MM.1S (cell line): Measurements from ENCODE around the gene AUP1.

Source experiments
- DNase-seq: peaks from one replicate; pipeline ENCODE4 v3.0.0-alpha.2; 2015
- H2AFZ ChIP-seq: fragments of 300-600 bp; sonication (generic); 2 replicates; pipeline ENCODE4 v1.6.0; 2016; ENCODE audit warnings: antibody characterized with exemption, low read length
- H3F3A ChIP-seq: fragments of 300-600 bp; sonication (generic); 2 replicates; pipeline ENCODE4 v1.6.1; 2016; ENCODE audit warnings: mild to moderate bottlenecking, antibody characterized with exemption, low read length, moderate library complexity, mixed read lengths; ENCODE audit not compliant: insufficient read depth
- H3K27ac ChIP-seq: fragments of 300-600 bp; sonication (generic); 2 replicates; pipeline ENCODE4 v1.5.1; 2016; ENCODE audit warnings: mild to moderate bottlenecking, low read length
- H3K27me3 ChIP-seq: fragments of 300-600 bp; sonication (generic); replicated peaks from 2 replicates; pipeline ENCODE4 v1.6.0; 2016; ENCODE audit warnings: low read length; ENCODE audit not compliant: insufficient read depth
- H3K36me3 ChIP-seq: fragments of 300-600 bp; sonication (generic); replicated peaks from 2 replicates; pipeline ENCODE4 v1.6.1; 2016; ENCODE audit warnings: mild to moderate bottlenecking, low read length, mixed read lengths; ENCODE audit not compliant: insufficient read depth
- H3K4me1 ChIP-seq: fragments of 300-600 bp; sonication (generic); 2 replicates; pipeline ENCODE4 v1.6.1; 2016; ENCODE audit warnings: low read length, mixed read lengths
- H3K4me2 ChIP-seq: fragments of 300-600 bp; sonication (generic); 2 replicates; pipeline ENCODE4 v1.6.0; 2016; ENCODE audit warnings: low read depth, low read length
- H3K4me3 ChIP-seq: fragments of 300-600 bp; sonication (generic); 2 replicates; pipeline ENCODE4 v1.5.1; 2016; ENCODE audit warnings: low read length, mixed read lengths
- H3K79me2 ChIP-seq: fragments of 300-600 bp; sonication (generic); 2 replicates; pipeline ENCODE4 v1.6.1; 2016; ENCODE audit warnings: mixed run types, low read length, mixed read lengths
- H3K9ac ChIP-seq: fragments of 300-600 bp; sonication (generic); 2 replicates; pipeline ENCODE4 v1.6.1; 2016; ENCODE audit warnings: low read length, mixed read lengths
- H3K9me2 ChIP-seq: fragments of 300-600 bp; sonication (generic); replicated peaks from 2 replicates; pipeline ENCODE4 v1.6.1; 2016; ENCODE audit warnings: mild to moderate bottlenecking, low read length, mixed read lengths; ENCODE audit not compliant: insufficient read depth
- H3K9me3 ChIP-seq: fragments of 300-600 bp; sonication (generic); replicated peaks from 2 replicates; pipeline ENCODE4 v1.6.1; 2016; ENCODE audit warnings: mild to moderate bottlenecking, low read length, mixed read lengths; ENCODE audit not compliant: insufficient read depth
- H4K20me1 ChIP-seq: fragments of 300-600 bp; sonication (generic); 2 replicates; pipeline ENCODE4 v1.6.1; 2016; ENCODE audit warnings: mild to moderate bottlenecking, low read length, moderate library complexity, mixed read lengths; ENCODE audit not compliant: insufficient read depth
- CTCF ChIP-seq: fragments of 300-600 bp; sonication (generic); IDR thresholded peaks from 2 replicates; pipeline ENCODE4 v1.5.1; 2016; ENCODE audit warnings: antibody characterized with exemption, low read length, mixed read lengths
- EZH2 ChIP-seq: fragments of 300-600 bp; sonication (generic); optimal IDR thresholded peaks from 2 replicates; pipeline ENCODE3; 2017; ENCODE audit warnings: low read depth, mild to moderate bottlenecking, antibody characterized with exemption, low read length, mixed read lengths
- EZH2phosphoT487 ChIP-seq: fragments of 300-600 bp; sonication (generic); IDR thresholded peaks from 2 replicates; pipeline ENCODE4 v1.6.1; 2018; ENCODE audit warnings: antibody characterized with exemption, low read length

AUP1 gene

GRCh38 chr2:74524955-74525716 is 4.4 kb downstream of the AUP1 start:
- no peak overlapping the region for H3K9ac ChIP-seq
- TF ChIP-seq CTCF (no peak), EZH2 (no peak), EZH2phosphoT487 (no peak)
- no peaks in the 10 kb centered on the region for H4K20me1 ChIP-seq
- peaks cover 8% of the 10 kb centered on the region for H3K4me1 ChIP-seq
- H2AFZ ChIP-seq = no peak overlapping the region
- no peak overlapping the region for H3K4me3 ChIP-seq
- H3K36me3 ChIP-seq = peaks cover 11% of the 10 kb centered on the region
- H3K79me2 ChIP-seq = peaks cover 29% of the 10 kb centered on the region
- no peak overlapping the region for H3K4me2 ChIP-seq
- H3K9me2 ChIP-seq = no peaks in the 10 kb centered on the region
- DNase-seq = no peak
- H3K9me3 ChIP-seq = no peaks in the 10 kb centered on the region
- H3K27me3 ChIP-seq = peaks cover 13% of the 10 kb centered on the region
- no peak overlapping the region for H3K27ac ChIP-seq
- H3F3A ChIP-seq = peaks cover 13% of the 10 kb centered on the region; the same call in 1 of the 2 replicates

- H3K9me3 ChIP-seq = no peaks in the 10 kb centered on the region
- no peak overlapping the region for H3K4me3 ChIP-seq
- TF ChIP-seq EZH2phosphoT487 (no peak), CTCF (no peak), EZH2 (no peak)
- no peak overlapping the region for H3K4me2 ChIP-seq
- H3K9ac ChIP-seq = no peak overlapping the region
- no peaks in the 10 kb centered on the region for H4K20me1 ChIP-seq
- no peak overlapping the region for H3K27ac ChIP-seq
- no peak overlapping the region for H2AFZ ChIP-seq
- H3K27me3 ChIP-seq = peaks cover 24% of the 10 kb centered on the region
- H3K4me1 ChIP-seq = peaks cover 8% of the 10 kb centered on the region
- no peak for DNase-seq
- H3K79me2 ChIP-seq = peaks cover 20% of the 10 kb centered on the region
- H3K9me2 ChIP-seq = no peaks in the 10 kb centered on the region
- peaks cover 13% of the 10 kb centered on the region; the same call in 1 of the 2 replicates for H3F3A ChIP-seq
- peaks cover 11% of the 10 kb centered on the region for H3K36me3 ChIP-seq
These were observed 5.5 kb downstream of the AUP1 start for GRCh38 chr2:74524005-74524404.

GRCh38 chr2:74522516-74522915 is 7.0 kb downstream of the AUP1 start:
- peaks cover 38% of the 10 kb centered on the region for H3K27me3 ChIP-seq
- TF ChIP-seq EZH2 (no peak), CTCF (no peak), EZH2phosphoT487 (no peak)
- H3K36me3 ChIP-seq = peaks cover 11% of the 10 kb centered on the region
- no peaks in the 10 kb centered on the region for H4K20me1 ChIP-seq
- H2AFZ ChIP-seq = no peak overlapping the region
- H3K4me2 ChIP-seq = no peak overlapping the region
- no peak overlapping the region for H3K4me3 ChIP-seq
- peaks cover 5% of the 10 kb centered on the region for H3K79me2 ChIP-seq
- DNase-seq = no peak
- H3K4me1 ChIP-seq = no peaks in the 10 kb centered on the region
- no peak overlapping the region for H3K9ac ChIP-seq
- peaks cover 12% of the 10 kb centered on the region; the same call in 1 of the 2 replicates for H3F3A ChIP-seq
- no peaks in the 10 kb centered on the region for H3K9me2 ChIP-seq
- no peak overlapping the region for H3K27ac ChIP-seq
- H3K9me3 ChIP-seq = no peaks in the 10 kb centered on the region
